Stomach smooth muscle (tissue), 2 donors: ENCODE results near the gene RPTOR.

Experiments
- H3K27ac ChIP-seq: one replicate; pipeline ENCODE4 v1.7.0; 2013; ENCODE audit warnings: mild to moderate bottlenecking, low read length, inconsistent platforms
- H3K27me3 ChIP-seq, 2 donors: one replicate each; pipeline ENCODE4 v1.7.0; 2013; ENCODE audit warnings: low read length in 2 of 2; ENCODE audit not compliant: insufficient read depth in 2 of 2, control insufficient read depth in 1 of 2
- H3K36me3 ChIP-seq, 2 donors: one replicate each; pipeline ENCODE4 v1.7.0; 2013; ENCODE audit warnings: low read length in 2 of 2; ENCODE audit not compliant: control insufficient read depth in 2 of 2, insufficient read depth in 2 of 2
- H3K4me1 ChIP-seq: one replicate; pipeline ENCODE4 v1.7.0; 2013; ENCODE audit warnings: low read length; ENCODE audit not compliant: control insufficient read depth, insufficient read depth
- H3K4me3 ChIP-seq, 2 donors: one replicate each; pipeline ENCODE4 v1.7.0; 2013; ENCODE audit warnings: low read length in 2 of 2
- H3K9ac ChIP-seq, 2 donors: one replicate each; pipeline ENCODE4 v1.7.0; 2013; ENCODE audit warnings: low read length in 2 of 2, mild to moderate bottlenecking in 1 of 2
- H3K9me3 ChIP-seq, 2 donors: one replicate each; pipeline ENCODE4 v1.7.0; 2013; ENCODE audit warnings: low read length in 2 of 2; ENCODE audit not compliant: control insufficient read depth in 2 of 2
- donor health status: healthy.
- donor health status: Pancreatic carcinoma.

RPTOR gene

GRCh38 chr17:80921741-80922579, 377.3 kb downstream of the RPTOR start:
- H3K36me3 ChIP-seq = peaks cover 25 to 36% of the 10 kb centered on the region in 2 donors
- H3K27ac ChIP-seq = no peak overlapping the region

GRCh38 chr17:80922580-80923160, 378.0 kb downstream of the RPTOR start:
- Histone ChIP-seq H3K4me1 (peaks cover 24% of the 10 kb centered on the region), H3K27me3 (no peaks in the 10 kb centered on the region), H3K27ac (no peak overlapping the region), H3K4me3 (no peak overlapping the region), H3K9me3 (no peaks in the 10 kb centered on the region), H3K36me3 (peaks cover 24 to 39% of the 10 kb centered on the region in 2 donors), H3K9ac (no peak overlapping the region)

More at GRCh38 chr17:80921741-80922579, 377.3 kb downstream of the RPTOR start:
- H3K4me1 ChIP-seq = peaks cover 19% of the 10 kb centered on the region
- H3K4me3 ChIP-seq = no peak overlapping the region
- no peaks in the 10 kb centered on the region for H3K9me3 ChIP-seq
- no peak overlapping the region for H3K9ac ChIP-seq
- H3K27me3 ChIP-seq = no peaks in the 10 kb centered on the region

GRCh38 chr17:80923211-80924110, 378.8 kb downstream of the RPTOR start:
- Histone ChIP-seq H3K27ac (no peak overlapping the region), H3K4me3 (no peak overlapping the region), H3K9me3 (no peaks in the 10 kb centered on the region), H3K27me3 (no peaks in the 10 kb centered on the region), H3K4me1 (peaks cover 24% of the 10 kb centered on the region), H3K36me3 (peaks cover 24 to 37% of the 10 kb centered on the region in 2 donors), H3K9ac (no peak overlapping the region)

- Histone ChIP-seq H3K9me3 (no peaks in the 10 kb centered on the region), H3K36me3 (peaks cover 27 to 37% of the 10 kb centered on the region in 2 donors), H3K4me1 (peaks cover 19% of the 10 kb centered on the region), H3K27ac (no peak overlapping the region), H3K9ac (no peak overlapping the region), H3K27me3 (no peaks in the 10 kb centered on the region), H3K4me3 (no peak overlapping the region)
Observed at GRCh38 chr17:80924111-80924806, 379.6 kb downstream of the RPTOR start.

GRCh38 chr17:80924807-80925610, 380.4 kb downstream of the RPTOR start:
- Histone ChIP-seq H3K27me3 (no peaks in the 10 kb centered on the region), H3K36me3 (peaks cover 27 to 37% of the 10 kb centered on the region in 2 donors), H3K4me1 (peaks cover 13% of the 10 kb centered on the region), H3K27ac (no peak overlapping the region), H3K9ac (no peak overlapping the region), H3K4me3 (no peak overlapping the region), H3K9me3 (no peaks in the 10 kb centered on the region)

GRCh38 chr17:80925688-80926335, 381.2 kb downstream of the RPTOR start:
- Histone ChIP-seq H3K36me3 (peaks cover 27 to 39% of the 10 kb centered on the region in 2 donors), H3K4me1 (peaks cover 14% of the 10 kb centered on the region), H3K27me3 (no peaks in the 10 kb centered on the region), H3K9me3 (no peaks in the 10 kb centered on the region), H3K27ac (no peak overlapping the region), H3K4me3 (no peak overlapping the region), H3K9ac (no peak overlapping the region)

- Histone ChIP-seq H3K4me3 (no peak overlapping the region), H3K27me3 (no peaks in the 10 kb centered on the region), H3K27ac (no peak overlapping the region), H3K9me3 (no peaks in the 10 kb centered on the region), H3K9ac (no peak overlapping the region), H3K4me1 (peaks cover 16% of the 10 kb centered on the region), H3K36me3 (peaks cover 27 to 39% of the 10 kb centered on the region in 2 donors)
Observed at GRCh38 chr17:80926591-80927250, 382.1 kb downstream of the RPTOR start.

GRCh38 chr17:80927791-80928216, 383.2 kb downstream of the RPTOR start:
- no peaks in the 10 kb centered on the region for H3K27me3 ChIP-seq
- peaks cover 27 to 39% of the 10 kb centered on the region in 2 donors for H3K36me3 ChIP-seq
- H3K9me3 ChIP-seq = no peaks in the 10 kb centered on the region
- no peak overlapping the region for H3K27ac ChIP-seq
- H3K4me1 ChIP-seq = peaks cover 16% of the 10 kb centered on the region
- H3K4me3 ChIP-seq = no peak overlapping the region
- no peak overlapping the region for H3K9ac ChIP-seq

- peaks cover 16% of the 10 kb centered on the region for H3K4me1 ChIP-seq
- no peak overlapping the region for H3K27ac ChIP-seq
- H3K4me3 ChIP-seq = no peak overlapping the region
- no peak overlapping the region for H3K9ac ChIP-seq
- H3K36me3 ChIP-seq = peaks cover 21 to 25% of the 10 kb centered on the region in 2 donors
- no peaks in the 10 kb centered on the region for H3K9me3 ChIP-seq
- no peaks in the 10 kb centered on the region for H3K27me3 ChIP-seq
Observed at GRCh38 chr17:80929449-80929848, 384.8 kb downstream of the RPTOR start.
